K562 (cell line): Measurements from ENCODE around the gene CNRIP1. TPM values are rescaled to one million over a fixed set of nuclear protein-coding genes. Genes with fewer than 3 reads are reported as not detected.

Experiments used
- ARID4B ChIP-seq: sonication (generic); formaldehyde crosslinking; IDR thresholded peaks from 2 replicates; pipeline ENCODE4 v1.8.0; 2022; ENCODE audit warnings: mild to moderate bottlenecking, missing genetic modification reagents
- BRD4 ChIP-seq: fragments of 200-600 bp; sonication (generic); IDR thresholded peaks from 2 replicates; pipeline ENCODE4 v1.6.1; 2017; ENCODE audit warnings: inconsistent platforms
- CBFA2T2 ChIP-seq: fragments of 450-650 bp; conservative IDR thresholded peaks from 2 replicates; pipeline ENCODE4 v1.6.1; 2017; ENCODE audit warnings: mild to moderate bottlenecking
- CC2D1A ChIP-seq: fragments of 450-650 bp; IDR thresholded peaks from 2 replicates; pipeline ENCODE4 v1.6.1; 2017; ENCODE audit warnings: mild to moderate bottlenecking
- CCAR2 ChIP-seq: fragments of 200-400 bp; formaldehyde crosslinking; IDR thresholded peaks from 2 replicates; pipeline ENCODE4 v1.6.1; 2017; ENCODE audit warnings: mild to moderate bottlenecking, low read depth, low read length
- CHCHD3 ChIP-seq: fragments of 250-450 bp; sonication (Bioruptor Pico); IDR thresholded peaks from 2 replicates; pipeline ENCODE4 v2.1.2; 2022; ENCODE audit warnings: mild to moderate bottlenecking
- EHMT2 ChIP-seq: fragments of 450-650 bp; IDR thresholded peaks from 2 replicates; pipeline ENCODE4 v1.6.1; 2018; ENCODE audit warnings: antibody characterized with exemption
- FIP1L1 ChIP-seq: fragments of 200-400 bp; formaldehyde crosslinking; IDR thresholded peaks from 2 replicates; pipeline ENCODE4 v1.6.1; 2018; ENCODE audit warnings: mild to moderate bottlenecking, low read depth, low read length; ENCODE audit not compliant: poor library complexity, severe bottlenecking
- FUS ChIP-seq: fragments of 200-400 bp; formaldehyde crosslinking; optimal IDR thresholded peaks from 2 replicates; pipeline ENCODE3; 2017; ENCODE audit warnings: low read depth, low read length
- HNRNPL ChIP-seq: fragments of 200-400 bp; formaldehyde crosslinking; IDR thresholded peaks from 2 replicates; pipeline ENCODE4 v1.6.1; 2017; ENCODE audit warnings: low read depth, mild to moderate bottlenecking, low read length
- MEIS2 ChIP-seq: fragments of 450-650 bp; IDR thresholded peaks from 2 replicates; pipeline ENCODE4 v1.6.1; 2014; ENCODE audit warnings: mild to moderate bottlenecking; ENCODE audit not compliant: partially characterized antibody
- MTA2 ChIP-seq: fragments of 450-650 bp; IDR thresholded peaks from 2 replicates; pipeline ENCODE4 v1.6.1; 2016; ENCODE audit warnings: low read depth
- NFE2L1 ChIP-seq: fragments of 450-650 bp; IDR thresholded peaks from 2 replicates; pipeline ENCODE4 v1.6.1; 2016; ENCODE audit warnings: missing genetic modification characterization, low read depth, mild to moderate bottlenecking, missing compliant biosample characterization, moderate library complexity, borderline replicate concordance
- NR0B1 ChIP-seq: fragments of 450-650 bp; IDR thresholded peaks from one replicate; pipeline ENCODE4 v1.6.1; 2018; ENCODE audit warnings: mild to moderate bottlenecking, moderate library complexity; ENCODE audit not compliant: partially characterized antibody
- RBM17 ChIP-seq: fragments of 200-400 bp; formaldehyde crosslinking; IDR thresholded peaks from 2 replicates; pipeline ENCODE4 v1.6.1; 2017; ENCODE audit warnings: low read depth, mild to moderate bottlenecking, low read length, borderline replicate concordance
- TBP ChIP-seq: optimal IDR thresholded peaks from 2 replicates; pipeline ENCODE3; 2011; ENCODE audit warnings: low read depth, low read length, improper control_type of control experiment
- TRIM28 ChIP-seq: fragments of 450-650 bp; IDR thresholded peaks from 2 replicates; pipeline ENCODE4 v1.6.1; 2017
- ZFX ChIP-seq: sonication (generic); formaldehyde crosslinking; IDR thresholded peaks from 2 replicates; pipeline ENCODE4 v1.8.0; 2022; ENCODE audit warnings: mild to moderate bottlenecking, missing genetic modification reagents, moderate library complexity
- ZNF197 ChIP-seq: fragments of 200-800 bp; sonication (Bioruptor generic); IDR thresholded peaks from 2 replicates; pipeline ENCODE4 v1.6.1; 2016; ENCODE audit warnings: low read depth, missing genetic modification characterization, missing compliant biosample characterization
- ZNF212 ChIP-seq: fragments of 450-650 bp; formaldehyde crosslinking; IDR thresholded peaks from 2 replicates; pipeline ENCODE4 v1.4.0; 2020; ENCODE audit warnings: mild to moderate bottlenecking
- ZNF445 ChIP-seq: fragments of 250-450 bp; sonication (Bioruptor Pico); IDR thresholded peaks from 2 replicates; pipeline ENCODE4 v1.4.0; 2020; ENCODE audit warnings: low read depth, mild to moderate bottlenecking, moderate library complexity
- ZNF785 ChIP-seq: fragments of 250-450 bp; sonication (Bioruptor Pico); IDR thresholded peaks from 2 replicates; pipeline ENCODE4 v1.4.0; 2020; ENCODE audit warnings: mild to moderate bottlenecking
- polyA plus RNA-seq, 8 experiments: library from polyadenylated mRNA; depleted of rRNA in 4 of 8; stranded (reverse) in 5 of 8; unstranded in 3 of 8; fragments of >200 nt; fragmentation: Nextera tagmentation in 2 of 8; fragmentation: Illumina TruSeq in 1 of 8; extraction: Ambion mirVana in 2 of 8; extraction: Trizol in 1 of 8; gene quantifications; 2 replicates each; pipeline versions ENCODE4 v1.2.1 to v1.2.3, GENCODE V29; 2011 to 2014; ENCODE audit warnings: inconsistent platforms in 1 of 8, missing spikeins in 1 of 8
- total RNA-seq, 7 experiments: library from RNA; depleted of rRNA in 6 of 7; stranded (reverse); fragments of >200 nt in 6 of 7; fragmentation: Illumina TruSeq in 2 of 7; extraction: Trizol in 2 of 7; gene quantifications; 2 replicates each; pipeline versions ENCODE4 v1.2.1 to v1.2.3, GENCODE V29; 2011 to 2021; ENCODE audit warnings: low replicate concordance in 1 of 7
- TF ChIP-seq, protein P1 (sequence below), 2 experiments: fragments of 450-650 bp in 1 of 2; sonication (generic) in 1 of 2; formaldehyde crosslinking in 1 of 2; IDR thresholded peaks in 1 of 2; conservative IDR thresholded peaks in 1 of 2; 2 replicates each; pipeline versions ENCODE4 v1.6.1 to v1.8.1; 2016 to 2023; ENCODE audit warnings: mild to moderate bottlenecking in 2 of 2, moderate library complexity in 2 of 2, inconsistent platforms in 1 of 2, missing genetic modification reagents in 1 of 2
- TF ChIP-seq, protein P2 (sequence below): fragments of 450-650 bp; IDR thresholded peaks from 2 replicates; pipeline ENCODE4 v1.6.1; 2017; ENCODE audit warnings: mild to moderate bottlenecking, moderate library complexity

Gene CNRIP1
- total and polyA plus RNA-seq, 9 of the 15 experiments (the other 6 are each of a cell fraction or from before 2014, with no cell fraction given), result 0.59 to 2.1 (median 1.5) TPM

DNA sequence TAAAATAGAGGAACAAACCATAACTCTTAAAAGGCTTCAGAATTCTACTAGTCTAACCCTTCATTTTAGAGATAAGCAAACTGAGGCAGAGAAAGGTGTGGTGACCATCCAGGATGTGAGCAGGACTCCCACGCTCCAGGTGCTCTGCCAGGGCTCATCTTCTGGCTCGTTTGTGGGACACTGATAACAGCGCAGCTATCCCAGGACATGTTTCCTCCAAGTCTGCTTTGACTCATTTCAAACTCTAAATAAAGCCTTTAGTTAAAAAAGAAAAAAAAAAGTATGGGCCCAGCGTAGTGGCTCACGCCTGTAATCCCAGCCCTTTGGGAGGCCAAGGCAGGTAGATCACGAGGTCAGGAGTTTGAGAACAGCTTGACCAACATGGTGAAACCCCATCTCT, 28.4 kb downstream of the CNRIP1 start (continued):
- TF ChIP-seq, protein P1, sequence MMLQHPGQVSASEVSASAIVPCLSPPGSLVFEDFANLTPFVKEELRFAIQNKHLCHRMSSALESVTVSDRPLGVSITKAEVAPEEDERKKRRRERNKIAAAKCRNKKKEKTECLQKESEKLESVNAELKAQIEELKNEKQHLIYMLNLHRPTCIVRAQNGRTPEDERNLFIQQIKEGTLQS (IDR thresholded peaks at IDR 0.05), result no peak
- TF ChIP-seq, protein P1 (CRISPR knock-in tag; conservative IDR thresholded peaks at IDR 0.05), result no peak
- TF ChIP-seq ZNF445 (no peak), CCAR2 (no peak), CHCHD3 (CRISPR knock-in tag) (no peak), EHMT2 (no peak), ZNF212 (no peak), ZNF785 (CRISPR knock-in tag) (no peak), HNRNPL (no peak), ARID4B (CRISPR knock-in tag) (no peak), FUS (no peak), RBM17 (no peak), TBP (no peak), ZFX (no peak), CC2D1A (no peak), TRIM28 (no peak), MTA2 (no peak), BRD4 (no peak), ZNF197 (no peak), CBFA2T2 (peak; percentile 69), NR0B1 (no peak), MEIS2 (no peak), FIP1L1 (no peak), NFE2L1 (tag) (no peak)
- TF ChIP-seq, protein P2, sequence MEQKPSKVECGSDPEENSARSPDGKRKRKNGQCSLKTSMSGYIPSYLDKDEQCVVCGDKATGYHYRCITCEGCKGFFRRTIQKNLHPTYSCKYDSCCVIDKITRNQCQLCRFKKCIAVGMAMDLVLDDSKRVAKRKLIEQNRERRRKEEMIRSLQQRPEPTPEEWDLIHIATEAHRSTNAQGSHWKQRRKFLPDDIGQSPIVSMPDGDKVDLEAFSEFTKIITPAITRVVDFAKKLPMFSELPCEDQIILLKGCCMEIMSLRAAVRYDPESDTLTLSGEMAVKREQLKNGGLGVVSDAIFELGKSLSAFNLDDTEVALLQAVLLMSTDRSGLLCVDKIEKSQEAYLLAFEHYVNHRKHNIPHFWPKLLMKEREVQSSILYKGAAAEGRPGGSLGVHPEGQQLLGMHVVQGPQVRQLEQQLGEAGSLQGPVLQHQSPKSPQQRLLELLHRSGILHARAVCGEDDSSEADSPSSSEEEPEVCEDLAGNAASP, result no peak
